MM.1S (cell line): ENCODE results near the gene TWF2.
"Not testable (repeated sequence)": the region's sequence is repeated elsewhere in the genome, so short reads cannot be mapped to it uniquely, and the experiment has no call there.

Experiments used
- DNase-seq: peaks from one replicate; pipeline ENCODE4 v3.0.0-alpha.2; 2015
- H2AFZ ChIP-seq: fragments of 300-600 bp; sonication (generic); 2 replicates; pipeline ENCODE4 v1.6.0; 2016; ENCODE audit warnings: antibody characterized with exemption, low read length
- H3F3A ChIP-seq: fragments of 300-600 bp; sonication (generic); 2 replicates; pipeline ENCODE4 v1.6.1; 2016; ENCODE audit warnings: mild to moderate bottlenecking, antibody characterized with exemption, low read length, moderate library complexity, mixed read lengths; ENCODE audit not compliant: insufficient read depth
- H3K27ac ChIP-seq: fragments of 300-600 bp; sonication (generic); 2 replicates; pipeline ENCODE4 v1.5.1; 2016; ENCODE audit warnings: mild to moderate bottlenecking, low read length
- H3K27me3 ChIP-seq: fragments of 300-600 bp; sonication (generic); replicated peaks from 2 replicates; pipeline ENCODE4 v1.6.0; 2016; ENCODE audit warnings: low read length; ENCODE audit not compliant: insufficient read depth
- H3K36me3 ChIP-seq: fragments of 300-600 bp; sonication (generic); replicated peaks from 2 replicates; pipeline ENCODE4 v1.6.1; 2016; ENCODE audit warnings: mild to moderate bottlenecking, low read length, mixed read lengths; ENCODE audit not compliant: insufficient read depth
- H3K4me1 ChIP-seq: fragments of 300-600 bp; sonication (generic); 2 replicates; pipeline ENCODE4 v1.6.1; 2016; ENCODE audit warnings: low read length, mixed read lengths
- H3K4me2 ChIP-seq: fragments of 300-600 bp; sonication (generic); 2 replicates; pipeline ENCODE4 v1.6.0; 2016; ENCODE audit warnings: low read depth, low read length
- H3K4me3 ChIP-seq: fragments of 300-600 bp; sonication (generic); 2 replicates; pipeline ENCODE4 v1.5.1; 2016; ENCODE audit warnings: low read length, mixed read lengths
- H3K79me2 ChIP-seq: fragments of 300-600 bp; sonication (generic); 2 replicates; pipeline ENCODE4 v1.6.1; 2016; ENCODE audit warnings: mixed run types, low read length, mixed read lengths
- H3K9ac ChIP-seq: fragments of 300-600 bp; sonication (generic); 2 replicates; pipeline ENCODE4 v1.6.1; 2016; ENCODE audit warnings: low read length, mixed read lengths
- H3K9me2 ChIP-seq: fragments of 300-600 bp; sonication (generic); replicated peaks from 2 replicates; pipeline ENCODE4 v1.6.1; 2016; ENCODE audit warnings: mild to moderate bottlenecking, low read length, mixed read lengths; ENCODE audit not compliant: insufficient read depth
- H3K9me3 ChIP-seq: fragments of 300-600 bp; sonication (generic); replicated peaks from 2 replicates; pipeline ENCODE4 v1.6.1; 2016; ENCODE audit warnings: mild to moderate bottlenecking, low read length, mixed read lengths; ENCODE audit not compliant: insufficient read depth
- H4K20me1 ChIP-seq: fragments of 300-600 bp; sonication (generic); 2 replicates; pipeline ENCODE4 v1.6.1; 2016; ENCODE audit warnings: mild to moderate bottlenecking, low read length, moderate library complexity, mixed read lengths; ENCODE audit not compliant: insufficient read depth
- CTCF ChIP-seq: fragments of 300-600 bp; sonication (generic); IDR thresholded peaks from 2 replicates; pipeline ENCODE4 v1.5.1; 2016; ENCODE audit warnings: antibody characterized with exemption, low read length, mixed read lengths
- EZH2 ChIP-seq: fragments of 300-600 bp; sonication (generic); optimal IDR thresholded peaks from 2 replicates; pipeline ENCODE3; 2017; ENCODE audit warnings: low read depth, mild to moderate bottlenecking, antibody characterized with exemption, low read length, mixed read lengths
- EZH2phosphoT487 ChIP-seq: fragments of 300-600 bp; sonication (generic); IDR thresholded peaks from 2 replicates; pipeline ENCODE4 v1.6.1; 2018; ENCODE audit warnings: antibody characterized with exemption, low read length

The TWF2 gene

GRCh38 chr3:52277071-52277964 is 38.4 kb upstream of the TWF2 start:
- DNase-seq = peak; percentile 64

GRCh38 chr3:52274781-52275180 is 35.8 kb upstream of the TWF2 start:
- H3K9me3 ChIP-seq, H3K27me3 ChIP-seq, H3K4me3 ChIP-seq, H3K9ac ChIP-seq, H2AFZ ChIP-seq, H3K9me2 ChIP-seq, H3K36me3 ChIP-seq, H3K4me2 ChIP-seq, H3K27ac ChIP-seq, DNase-seq: not testable (repeated sequence)
- H4K20me1 ChIP-seq = peaks cover 54% of the 10 kb centered on the region
- H3K79me2 ChIP-seq = peaks cover 87% of the 10 kb centered on the region
- peaks cover 41% of the 10 kb centered on the region for H3K4me1 ChIP-seq
- peaks cover 36% of the 10 kb centered on the region for H3F3A ChIP-seq

More at GRCh38 chr3:52277071-52277964, 38.4 kb upstream of the TWF2 start:
- H3K9ac ChIP-seq = peak overlapping the region; percentile 96
- peak overlapping the region; percentile 76 for H3K4me2 ChIP-seq
- H2AFZ ChIP-seq = no peak overlapping the region
- peaks cover 31% of the 10 kb centered on the region for H4K20me1 ChIP-seq
- no peaks in the 10 kb centered on the region for H3K9me2 ChIP-seq
- no peaks in the 10 kb centered on the region for H3K27me3 ChIP-seq
- TF ChIP-seq EZH2phosphoT487 = no peak
- no peak for TF ChIP-seq EZH2
- TF ChIP-seq CTCF = no peak
- peak overlapping the region; percentile 61 for H3K4me3 ChIP-seq
- H3K36me3 ChIP-seq = 0 out of 2 replicates have a peak, but pooled peaks cover 2% of the 10 kb centered on the region
- peaks cover 25% of the 10 kb centered on the region for H3K4me1 ChIP-seq
- H3F3A ChIP-seq = peaks cover 29% of the 10 kb centered on the region
- peaks cover 62% of the 10 kb centered on the region for H3K79me2 ChIP-seq
- no peaks in the 10 kb centered on the region for H3K9me3 ChIP-seq
- H3K27ac ChIP-seq = peak overlapping the region; percentile 89; the same call in 1 of the 2 replicates

- Histone ChIP-seq H3K4me1 (peaks cover 41% of the 10 kb centered on the region), H2AFZ (no peak overlapping the region), H3K9ac (no peak overlapping the region), H3F3A (peaks cover 27% of the 10 kb centered on the region), H3K9me2 (no peaks in the 10 kb centered on the region), H3K4me3 (no peak overlapping the region), H3K4me2 (peak overlapping the region; percentile 35; the same call in 1 of the 2 replicates), H4K20me1 (peaks cover 62% of the 10 kb centered on the region), H3K27ac (peak overlapping the region; percentile 6; the same call in 1 of the 2 replicates), H3K79me2 (peaks cover 100% of the 10 kb centered on the region), H3K27me3 (no peaks in the 10 kb centered on the region), H3K9me3 (no peaks in the 10 kb centered on the region), H3K36me3 (peaks cover 12% of the 10 kb centered on the region)
- TF ChIP-seq EZH2phosphoT487 (no peak), EZH2 (no peak), CTCF (no peak)
- DNase-seq = peak; percentile 5
These were observed 33.9 kb upstream of the TWF2 start for GRCh38 chr3:52272831-52273230.

GRCh38 chr3:52272172-52272571 is 33.2 kb upstream of the TWF2 start:
- Histone ChIP-seq H3K27ac (peak overlapping the region; percentile 42; the same call in 1 of the 2 replicates), H3K4me2 (peak overlapping the region; percentile 35), H4K20me1 (peaks cover 62% of the 10 kb centered on the region), H3K4me1 (peaks cover 41% of the 10 kb centered on the region), H3K79me2 (peaks cover 100% of the 10 kb centered on the region), H3F3A (peaks cover 27% of the 10 kb centered on the region), H3K36me3 (peaks cover 14% of the 10 kb centered on the region)
- not testable (repeated sequence) for H3K4me3 ChIP-seq, DNase-seq, H3K9ac ChIP-seq, H3K27me3 ChIP-seq, H3K9me3 ChIP-seq, H2AFZ ChIP-seq, H3K9me2 ChIP-seq
